Esophagus muscularis mucosa (tissue), 4 donors: Measurements from ENCODE around the gene ADAMTS17.

Source experiments
- EP300 ChIP-seq: sonication (generic); formaldehyde crosslinking; IDR thresholded peaks from one replicate; pipeline ENCODE4 v1.6.1; 2017; ENCODE audit warnings: antibody characterized with exemption
- POLR2A ChIP-seq: fragments of 450-650 bp; IDR thresholded peaks from one replicate; pipeline ENCODE4 v1.6.1; 2017; ENCODE audit warnings: antibody characterized with exemption, moderate library complexity, mild to moderate bottlenecking, low read depth
- POLR2AphosphoS5 ChIP-seq, 2 donors: sonication (generic); formaldehyde crosslinking; IDR thresholded peaks; one replicate each; pipeline ENCODE4 v1.6.1; 2017; ENCODE audit warnings: antibody characterized with exemption in 2 of 2
- TF ChIP-seq, protein P1 (sequence below), 3 experiments: fragments of 200-600 bp in 2 of 3; fragments of 450-650 bp in 1 of 3; sonication (generic) in 2 of 3; IDR thresholded peaks; one replicate each; pipeline ENCODE4 v1.5.1; 2017 to 2019; ENCODE audit warnings: antibody characterized with exemption in 3 of 3, mild to moderate bottlenecking in 2 of 3, moderate library complexity in 1 of 3

- TF ChIP-seq, protein P1, sequence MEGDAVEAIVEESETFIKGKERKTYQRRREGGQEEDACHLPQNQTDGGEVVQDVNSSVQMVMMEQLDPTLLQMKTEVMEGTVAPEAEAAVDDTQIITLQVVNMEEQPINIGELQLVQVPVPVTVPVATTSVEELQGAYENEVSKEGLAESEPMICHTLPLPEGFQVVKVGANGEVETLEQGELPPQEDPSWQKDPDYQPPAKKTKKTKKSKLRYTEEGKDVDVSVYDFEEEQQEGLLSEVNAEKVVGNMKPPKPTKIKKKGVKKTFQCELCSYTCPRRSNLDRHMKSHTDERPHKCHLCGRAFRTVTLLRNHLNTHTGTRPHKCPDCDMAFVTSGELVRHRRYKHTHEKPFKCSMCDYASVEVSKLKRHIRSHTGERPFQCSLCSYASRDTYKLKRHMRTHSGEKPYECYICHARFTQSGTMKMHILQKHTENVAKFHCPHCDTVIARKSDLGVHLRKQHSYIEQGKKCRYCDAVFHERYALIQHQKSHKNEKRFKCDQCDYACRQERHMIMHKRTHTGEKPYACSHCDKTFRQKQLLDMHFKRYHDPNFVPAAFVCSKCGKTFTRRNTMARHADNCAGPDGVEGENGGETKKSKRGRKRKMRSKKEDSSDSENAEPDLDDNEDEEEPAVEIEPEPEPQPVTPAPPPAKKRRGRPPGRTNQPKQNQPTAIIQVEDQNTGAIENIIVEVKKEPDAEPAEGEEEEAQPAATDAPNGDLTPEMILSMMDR (IDR thresholded peaks at IDR 0.05) = no peak
- TF ChIP-seq POLR2A (no peak), POLR2AphosphoS5 (IDR thresholded peaks at IDR 0.05) (no peak), EP300 (no peak)
These were observed 208.8 kb downstream of the ADAMTS17 start for GRCh38 chr15:100133001-100133400.
